ENCODE results near the gene SREBF1.

The SREBF1 gene

GRCh38 chr17:17836818-17837379, at the start of gene SREBF1:
Gene SREBF1, minus strand, starts transcription at chr17:17836986. Its CDS starts 169 bp downstream, at chr17:17836817.
- DNase-seq = no peak

DNA sequence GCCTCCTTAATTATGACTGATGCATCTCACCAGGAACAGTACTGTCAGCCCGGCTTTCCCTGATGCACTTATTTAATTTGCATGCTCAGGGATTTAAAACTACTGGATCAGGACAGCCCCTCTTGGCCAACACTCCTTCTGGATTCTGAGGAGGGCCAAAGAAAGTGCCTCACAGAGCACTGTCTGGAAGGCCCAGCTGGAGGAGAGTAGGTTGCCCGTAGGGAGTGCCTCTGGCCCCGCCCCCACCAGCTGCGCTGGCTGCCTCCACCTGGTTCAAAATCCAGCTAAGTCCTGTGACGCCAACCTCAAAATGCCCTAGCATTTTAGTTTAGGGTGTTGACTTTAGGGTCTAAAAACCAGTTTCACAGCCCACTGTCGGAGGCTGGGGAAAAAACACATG, 49.4 kb upstream of the SREBF1 start:
- DNase-seq = no peak

DNA sequence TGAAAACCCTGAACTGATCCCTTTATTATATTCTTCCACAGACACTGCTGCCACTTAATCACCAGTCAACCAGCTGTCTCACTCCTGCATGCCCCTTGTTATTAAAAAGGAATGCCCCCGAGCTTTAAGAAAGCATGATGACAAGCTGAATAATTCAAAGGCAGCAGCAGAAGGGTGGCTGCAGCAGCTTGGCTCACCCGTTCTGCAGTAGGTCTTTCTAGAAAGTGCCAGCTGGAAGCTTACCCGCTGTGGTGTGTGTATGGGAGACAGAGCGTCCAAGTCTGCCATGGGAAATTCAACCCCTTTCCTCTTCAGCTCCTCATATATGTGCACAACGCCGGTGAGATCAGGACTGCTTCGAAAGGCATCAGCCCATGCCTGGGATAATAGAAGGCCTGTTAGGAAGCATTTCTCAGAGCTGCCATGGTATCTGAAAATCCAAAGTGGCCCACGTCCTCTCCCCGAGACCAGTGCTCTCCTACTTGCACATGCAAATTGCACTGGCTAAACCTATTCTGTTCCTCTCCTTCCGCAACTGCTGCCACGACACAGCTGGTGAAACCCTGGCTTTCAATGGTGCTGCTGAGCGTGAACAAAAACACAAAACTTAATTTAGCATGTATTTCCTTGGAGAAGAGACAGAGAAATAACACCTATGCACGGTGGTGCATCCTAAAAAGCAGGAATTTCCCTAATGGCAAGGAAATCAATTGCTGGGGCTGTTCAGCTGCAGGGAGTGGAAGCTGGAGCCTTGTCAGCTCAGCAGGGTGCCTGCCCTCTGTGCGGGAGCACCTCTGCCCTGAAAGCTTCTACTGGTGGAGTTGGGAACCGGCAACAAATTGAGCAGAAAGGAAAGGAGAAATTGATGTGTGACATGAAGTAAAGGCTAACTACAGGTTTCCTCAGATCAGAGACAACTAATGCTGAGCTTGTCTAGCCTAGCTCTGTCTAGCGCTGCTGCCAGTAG, 47.9 kb upstream of the SREBF1 start:
- peak; percentile 66 for DNase-seq

DNA sequence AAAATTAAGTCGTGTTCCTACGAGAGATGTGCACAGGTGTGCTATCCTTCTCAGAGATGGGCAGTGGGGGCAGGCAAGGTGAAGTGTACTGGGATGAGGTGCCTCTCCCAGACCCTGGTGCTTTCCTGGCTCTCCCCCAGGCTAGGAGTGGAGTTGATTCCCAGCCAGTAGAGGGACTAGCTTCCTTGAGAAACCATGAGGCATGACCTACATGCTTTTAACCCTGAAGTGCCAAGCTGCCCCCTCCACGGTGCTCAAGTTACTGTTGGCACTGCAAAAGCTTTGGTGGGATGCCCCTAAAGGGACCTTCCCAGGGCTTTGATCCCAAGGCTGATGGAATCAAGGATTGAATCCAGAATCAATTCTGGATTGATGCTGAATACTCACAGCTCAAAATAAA, 47.0 kb upstream of the SREBF1 start:
- peak; percentile 77 for DNase-seq

- DNase-seq = no peak
Measured at GRCh38 chr17:17882082-17882581, 45.3 kb upstream of the SREBF1 start.

GRCh38 chr17:17880577-17881196, 43.9 kb upstream of the SREBF1 start:
- no peak for DNase-seq

DNA sequence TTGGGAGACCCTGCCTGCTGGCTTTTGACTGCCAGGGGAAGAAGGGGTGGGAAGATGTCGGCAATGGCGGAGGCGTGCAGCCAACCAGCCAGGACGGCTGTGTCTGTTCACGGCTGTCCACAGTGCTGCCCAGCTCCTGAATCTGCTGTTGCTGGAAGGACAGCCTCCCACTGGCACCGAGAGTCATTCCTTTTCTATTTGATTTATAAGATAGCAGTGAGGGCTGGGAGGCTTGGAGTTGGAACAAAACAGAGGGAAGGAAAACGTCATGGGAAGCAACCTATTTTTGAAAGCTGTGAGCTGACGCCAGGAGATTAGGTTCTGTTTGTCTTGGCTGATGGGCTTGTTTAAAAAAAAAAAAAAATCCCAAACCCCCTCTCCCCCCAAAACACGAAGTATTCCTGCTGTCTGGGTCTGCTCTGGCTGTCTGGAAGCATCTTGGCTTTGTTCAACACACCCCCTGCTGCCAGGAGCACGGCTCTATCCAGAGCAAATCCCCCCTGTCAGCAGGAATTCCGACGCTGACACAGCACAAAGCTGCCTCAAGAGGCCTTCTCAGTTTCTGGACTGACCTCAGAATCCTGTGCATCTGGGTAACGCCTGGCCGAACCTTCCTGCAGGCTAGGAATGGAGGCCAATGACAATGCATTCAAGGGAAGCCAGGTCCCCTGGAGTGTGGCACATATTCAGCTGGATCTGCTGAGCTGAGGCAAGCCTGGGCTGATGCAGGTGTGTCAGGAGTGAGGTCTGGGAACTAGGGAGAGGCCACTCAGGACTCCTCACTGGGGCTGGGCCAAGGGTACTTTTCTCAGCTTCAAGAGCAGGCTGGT, 41.0 kb upstream of the SREBF1 start:
- DNase-seq = peak; percentile 91

- peak; percentile 22 for DNase-seq
Measured at GRCh38 chr17:17876959-17877528, 40.3 kb upstream of the SREBF1 start.

- DNase-seq = no peak
Measured at GRCh38 chr17:17874478-17874877, 37.7 kb upstream of the SREBF1 start.

DNA sequence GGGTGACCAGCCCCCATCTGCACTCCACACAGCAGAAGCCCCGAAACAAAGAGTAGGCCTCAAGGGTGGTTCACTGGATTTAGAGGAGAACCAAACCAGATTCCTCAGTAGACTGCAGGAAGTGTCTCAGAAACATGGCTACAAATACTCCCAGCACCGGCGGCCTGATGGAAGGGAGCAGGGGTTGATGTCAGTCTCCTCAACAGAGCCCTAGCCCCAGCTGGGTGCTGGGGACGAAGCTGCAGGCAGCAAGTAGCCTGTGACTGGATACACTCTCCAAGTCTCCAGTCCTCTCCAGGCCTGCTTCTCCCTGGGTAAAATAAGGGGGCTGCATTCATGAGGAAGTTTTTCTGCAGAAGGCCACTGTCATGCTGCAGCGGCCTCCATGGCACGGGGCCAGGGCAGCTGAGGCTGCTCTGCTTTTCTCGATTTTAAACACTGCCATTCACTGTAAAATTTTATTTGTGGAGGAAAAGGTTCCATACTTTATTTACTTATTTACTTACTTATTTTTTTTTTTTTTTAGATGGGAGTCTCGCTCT, 36.7 kb upstream of the SREBF1 start:
- peak; percentile 30 for DNase-seq

GRCh38 chr17:17872547-17873345, 36.0 kb upstream of the SREBF1 start:
- no peak for DNase-seq

DNA sequence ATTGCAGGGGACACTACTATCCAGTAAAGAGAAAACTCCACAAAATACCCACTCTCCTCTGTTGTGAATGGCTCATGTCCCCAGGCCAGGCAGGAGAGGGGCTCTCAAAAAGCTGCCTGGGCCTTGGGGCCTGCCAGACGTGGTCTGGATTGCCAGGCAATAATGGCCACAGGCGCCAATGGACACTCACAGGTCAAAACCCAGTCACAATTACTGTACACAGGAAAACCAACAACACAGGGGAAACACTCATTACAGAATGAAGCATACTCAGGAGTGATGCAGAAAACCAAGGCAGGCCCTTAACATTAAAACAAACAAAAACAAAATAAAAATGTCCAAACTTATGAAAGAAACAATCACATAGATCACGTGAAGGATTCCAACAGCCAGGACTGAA, 35.1 kb upstream of the SREBF1 start:
- DNase-seq = no peak

- DNase-seq = no peak
Measured at GRCh38 chr17:17870247-17870646, 33.5 kb upstream of the SREBF1 start.

- no peak for DNase-seq
Measured at GRCh38 chr17:17868641-17869522, 32.1 kb upstream of the SREBF1 start.

DNA sequence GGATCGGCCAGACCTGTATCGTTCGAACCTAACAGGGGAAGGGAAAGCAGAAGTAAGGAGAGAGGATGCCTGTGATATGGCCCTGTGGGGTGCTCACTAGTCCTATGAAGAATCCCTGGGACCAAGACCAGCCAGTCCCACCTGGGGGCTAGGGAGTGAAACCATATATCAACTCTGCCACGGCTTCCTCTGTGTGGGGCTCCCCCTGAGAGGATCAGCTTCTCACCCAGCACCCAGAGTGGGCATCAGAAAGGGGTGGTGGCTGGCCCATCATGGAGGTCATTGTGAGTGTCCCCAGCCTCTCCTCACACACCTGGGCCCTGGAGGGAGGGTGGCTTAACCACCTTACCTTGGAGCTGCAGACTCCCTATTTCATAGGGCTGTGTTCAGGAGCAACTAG, 30.1 kb upstream of the SREBF1 start:
- DNase-seq = no peak

GRCh38 chr17:17866425-17866824, 29.6 kb upstream of the SREBF1 start:
- DNase-seq = no peak

DNA sequence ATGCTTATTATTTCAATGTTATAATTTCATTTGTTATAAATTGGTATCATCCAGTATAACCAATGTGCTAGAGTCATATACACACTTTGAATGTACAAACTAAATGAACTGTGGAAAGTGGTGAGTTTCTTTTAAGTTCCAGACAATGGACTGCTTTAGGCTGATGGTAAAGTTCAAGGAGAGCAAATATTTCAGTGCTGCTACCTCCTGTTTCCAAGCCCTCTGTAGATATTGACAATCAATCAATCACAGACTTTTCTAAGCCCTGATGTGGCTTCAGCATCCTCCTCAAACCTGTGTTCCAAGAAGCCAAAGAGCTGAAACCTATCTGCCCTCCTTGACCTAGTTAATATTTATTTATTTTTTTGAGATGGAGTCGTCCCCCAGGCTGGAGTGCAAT, 28.2 kb upstream of the SREBF1 start:
- DNase-seq = no peak

GRCh38 chr17:17860766-17861107, 24.0 kb upstream of the SREBF1 start:
- no peak for DNase-seq

- DNase-seq = peak; percentile 11
Measured at GRCh38 chr17:17859909-17860765, 23.4 kb upstream of the SREBF1 start.

Data from DMS79 treated with DMSO at 0.1 percent for 48 hours (cell line).